Neural cell (in vitro differentiated cells): ENCODE data around the gene DNAJC11. TPM values are rescaled to one million over a fixed set of nuclear protein-coding genes. Genes with fewer than 3 reads are reported as not detected.

Experiments
- H2AFZ ChIP-seq: fragments of 200-600, 300-800 bp; sonication (generic), shearing (Covaris generic); 2 replicates; pipeline ENCODE4 v1.6.0; 2014; ENCODE audit warnings: low read depth, mild to moderate bottlenecking, antibody characterized with exemption, low read length, moderate library complexity
- H3F3A ChIP-seq: fragments of 200-600 bp; shearing (Covaris generic); 2 replicates; pipeline ENCODE4 v1.6.1; 2016; ENCODE audit warnings: mild to moderate bottlenecking, moderate library complexity, mixed read lengths, antibody characterized with exemption, low read length; ENCODE audit not compliant: insufficient read depth, poor library complexity, severe bottlenecking
- H3K27ac ChIP-seq: fragments of 200-600, 300-800 bp; sonication (generic), shearing (Covaris generic); 2 replicates; pipeline ENCODE4 v1.5.1; 2014; ENCODE audit warnings: mild to moderate bottlenecking, low read length, moderate library complexity
- H3K27me3 ChIP-seq: fragments of 300-800, 200-600 bp; sonication (generic), shearing (Covaris generic); 2 replicates; pipeline ENCODE4 v1.6.0; 2014; ENCODE audit warnings: mild to moderate bottlenecking, low read depth, low read length, moderate library complexity; ENCODE audit not compliant: insufficient read depth
- H3K36me3 ChIP-seq: fragments of 300-800, 200-600 bp; sonication (generic), shearing (Covaris generic); 2 replicates; pipeline ENCODE4 v1.5.1; 2014; ENCODE audit warnings: mild to moderate bottlenecking, antibody characterized with exemption, low read length, moderate library complexity; ENCODE audit not compliant: insufficient read depth
- H3K4me2 ChIP-seq: fragments of 300-800, 200-600 bp; sonication (generic), shearing (Covaris generic); 2 replicates; pipeline ENCODE4 v1.6.0; 2014; ENCODE audit warnings: mild to moderate bottlenecking, low read length
- H3K4me3 ChIP-seq: fragments of 300-800, 200-600 bp; sonication (generic), shearing (Covaris generic); 2 replicates; pipeline ENCODE4 v1.5.1; 2014; ENCODE audit warnings: mild to moderate bottlenecking, low read length, moderate library complexity
- H3K79me2 ChIP-seq: fragments of 200-600 bp; shearing (Covaris generic); replicated peaks from 2 replicates; pipeline ENCODE4 v1.6.0; 2014; ENCODE audit warnings: mild to moderate bottlenecking, low read length, moderate library complexity; ENCODE audit not compliant: insufficient read depth
- H3K9ac ChIP-seq: fragments of 300-800, 200-600 bp; sonication (generic), shearing (Covaris generic); 2 replicates; pipeline ENCODE4 v1.6.1; 2016; ENCODE audit warnings: mild to moderate bottlenecking, low read length, mixed read lengths
- H3K9me2 ChIP-seq: fragments of 200-600 bp; shearing (Covaris generic); 2 replicates; pipeline ENCODE4 v1.6.1; 2016; ENCODE audit warnings: mild to moderate bottlenecking, low read length, mixed read lengths; ENCODE audit not compliant: insufficient read depth
- H3K9me3 ChIP-seq: fragments of 200-600, 300-800 bp; sonication (generic), shearing (Covaris generic); 2 replicates; pipeline ENCODE4 v1.6.1; 2016; ENCODE audit warnings: mild to moderate bottlenecking, mixed run types, low read length, moderate library complexity, mixed read lengths
- H4K20me1 ChIP-seq: fragments of 200-600 bp; shearing (Covaris generic); 2 replicates; pipeline ENCODE4 v1.6.1; 2016; ENCODE audit warnings: mild to moderate bottlenecking, mixed run types; ENCODE audit not compliant: insufficient read depth
- EP300 ChIP-seq: fragments of 450-650 bp; conservative IDR thresholded peaks from 2 replicates; pipeline ENCODE4 v1.6.1; 2014; ENCODE audit warnings: antibody characterized with exemption, mild to moderate bottlenecking, moderate library complexity; ENCODE audit not compliant: poor library complexity, severe bottlenecking
- EZH2 ChIP-seq: fragments of 200-600, 300-800 bp; shearing (Covaris generic), sonication (generic); IDR thresholded peaks from 2 replicates; pipeline ENCODE4 v1.6.1; 2014; ENCODE audit warnings: antibody characterized with exemption, low read length, borderline replicate concordance, mild to moderate bottlenecking; ENCODE audit not compliant: insufficient read depth, poor library complexity, severe bottlenecking
- MXI1 ChIP-seq: fragments of 450-650 bp; conservative IDR thresholded peaks from 2 replicates; pipeline ENCODE4 v1.6.1; 2014; ENCODE audit warnings: antibody characterized with exemption, mild to moderate bottlenecking; ENCODE audit not compliant: poor library complexity, severe bottlenecking
- POLR2AphosphoS5 ChIP-seq: IDR thresholded peaks from 2 replicates; pipeline ENCODE4 v1.6.1; 2012
- RAD21 ChIP-seq: fragments of 450-650 bp; conservative IDR thresholded peaks from 2 replicates; pipeline ENCODE4 v1.6.1; 2014; ENCODE audit warnings: antibody characterized with exemption, mild to moderate bottlenecking, moderate library complexity
- SMC3 ChIP-seq: fragments of 450-650 bp; conservative IDR thresholded peaks from 2 replicates; pipeline ENCODE4 v1.6.1; 2014; ENCODE audit warnings: antibody characterized with exemption, mild to moderate bottlenecking, moderate library complexity; ENCODE audit not compliant: poor library complexity
- TAF1 ChIP-seq: IDR thresholded peaks from 2 replicates; pipeline ENCODE4 v1.6.1; 2012; ENCODE audit warnings: low read depth
- polyA plus RNA-seq: library from polyadenylated mRNA; depleted of rRNA; stranded (reverse); fragments of >200 nt; gene quantifications from 2 replicates; pipeline ENCODE4 v1.2.3, GENCODE V29; 2014
- TF ChIP-seq, protein P1 (sequence below): IDR thresholded peaks from 2 replicates; pipeline ENCODE4 v1.6.1; 2012; ENCODE audit warnings: borderline replicate concordance
- TF ChIP-seq, protein P2 (sequence below): fragments of 450-650 bp; IDR thresholded peaks from 2 replicates; pipeline ENCODE4 v1.5.1; 2014; ENCODE audit warnings: antibody characterized with exemption, mild to moderate bottlenecking, moderate library complexity; ENCODE audit not compliant: poor library complexity, severe bottlenecking

DNAJC11 gene
- polyA plus RNA-seq, 1 donor from 2014 or later: 28.6 TPM

DNA sequence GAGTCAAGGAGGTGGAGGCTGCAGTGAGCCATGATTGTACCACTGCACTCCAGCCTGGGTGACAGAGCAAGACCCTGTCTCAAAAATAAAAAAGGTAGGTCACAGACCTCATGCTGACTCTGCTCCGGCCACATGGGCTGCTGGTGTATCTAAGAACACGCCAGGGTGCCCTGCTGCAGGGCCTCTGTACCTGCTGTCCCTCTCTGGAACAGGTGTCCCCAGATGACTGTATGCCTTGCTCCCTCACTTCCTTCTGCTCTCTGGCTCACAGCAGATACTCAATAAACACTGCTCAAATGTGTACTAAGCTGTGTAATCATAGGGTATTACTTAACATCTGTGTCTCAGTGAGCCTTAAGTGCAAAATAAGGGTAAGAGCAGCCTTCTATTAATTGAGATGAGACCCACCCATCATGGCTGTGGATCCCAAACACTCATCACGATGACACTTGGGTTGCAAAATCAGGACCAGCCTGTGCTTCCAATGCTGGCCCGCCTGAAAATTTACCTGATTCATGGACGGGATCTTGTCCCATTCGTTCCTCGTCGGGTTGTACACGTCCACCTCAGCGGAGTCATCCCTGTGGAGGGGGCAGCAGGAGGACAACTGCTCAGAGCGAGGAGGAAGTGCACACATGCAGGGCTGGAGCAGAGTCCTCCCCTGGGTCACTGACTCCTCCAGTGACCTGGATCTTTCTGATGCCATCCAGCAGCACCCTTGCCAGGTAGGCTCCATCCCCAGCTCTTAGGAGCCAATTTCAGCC is 106.5 kb downstream of the DNAJC11 start:
- Histone ChIP-seq H3K36me3 (no peaks in the 10 kb centered on the region), H3K9me2 (no peaks in the 10 kb centered on the region), H3F3A (no peaks in the 10 kb centered on the region), H4K20me1 (no peaks in the 10 kb centered on the region), H3K9me3 (no peaks in the 10 kb centered on the region), H2AFZ (no peak overlapping the region), H3K4me3 (no peak overlapping the region), H3K79me2 (no peaks in the 10 kb centered on the region), H3K9ac (no peak overlapping the region), H3K27me3 (no peaks in the 10 kb centered on the region), H3K4me2 (no peak overlapping the region), H3K27ac (no peak overlapping the region)
- TF ChIP-seq EP300: no peak
- no peak for TF ChIP-seq SMC3
- TF ChIP-seq MXI1: no peak
- no peak for TF ChIP-seq TAF1
- no peak for TF ChIP-seq POLR2AphosphoS5
- TF ChIP-seq, protein P1, sequence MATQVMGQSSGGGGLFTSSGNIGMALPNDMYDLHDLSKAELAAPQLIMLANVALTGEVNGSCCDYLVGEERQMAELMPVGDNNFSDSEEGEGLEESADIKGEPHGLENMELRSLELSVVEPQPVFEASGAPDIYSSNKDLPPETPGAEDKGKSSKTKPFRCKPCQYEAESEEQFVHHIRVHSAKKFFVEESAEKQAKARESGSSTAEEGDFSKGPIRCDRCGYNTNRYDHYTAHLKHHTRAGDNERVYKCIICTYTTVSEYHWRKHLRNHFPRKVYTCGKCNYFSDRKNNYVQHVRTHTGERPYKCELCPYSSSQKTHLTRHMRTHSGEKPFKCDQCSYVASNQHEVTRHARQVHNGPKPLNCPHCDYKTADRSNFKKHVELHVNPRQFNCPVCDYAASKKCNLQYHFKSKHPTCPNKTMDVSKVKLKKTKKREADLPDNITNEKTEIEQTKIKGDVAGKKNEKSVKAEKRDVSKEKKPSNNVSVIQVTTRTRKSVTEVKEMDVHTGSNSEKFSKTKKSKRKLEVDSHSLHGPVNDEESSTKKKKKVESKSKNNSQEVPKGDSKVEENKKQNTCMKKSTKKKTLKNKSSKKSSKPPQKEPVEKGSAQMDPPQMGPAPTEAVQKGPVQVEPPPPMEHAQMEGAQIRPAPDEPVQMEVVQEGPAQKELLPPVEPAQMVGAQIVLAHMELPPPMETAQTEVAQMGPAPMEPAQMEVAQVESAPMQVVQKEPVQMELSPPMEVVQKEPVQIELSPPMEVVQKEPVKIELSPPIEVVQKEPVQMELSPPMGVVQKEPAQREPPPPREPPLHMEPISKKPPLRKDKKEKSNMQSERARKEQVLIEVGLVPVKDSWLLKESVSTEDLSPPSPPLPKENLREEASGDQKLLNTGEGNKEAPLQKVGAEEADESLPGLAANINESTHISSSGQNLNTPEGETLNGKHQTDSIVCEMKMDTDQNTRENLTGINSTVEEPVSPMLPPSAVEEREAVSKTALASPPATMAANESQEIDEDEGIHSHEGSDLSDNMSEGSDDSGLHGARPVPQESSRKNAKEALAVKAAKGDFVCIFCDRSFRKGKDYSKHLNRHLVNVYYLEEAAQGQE: no peak
- TF ChIP-seq EZH2: no peak
- no peak for TF ChIP-seq RAD21
- TF ChIP-seq, protein P2, sequence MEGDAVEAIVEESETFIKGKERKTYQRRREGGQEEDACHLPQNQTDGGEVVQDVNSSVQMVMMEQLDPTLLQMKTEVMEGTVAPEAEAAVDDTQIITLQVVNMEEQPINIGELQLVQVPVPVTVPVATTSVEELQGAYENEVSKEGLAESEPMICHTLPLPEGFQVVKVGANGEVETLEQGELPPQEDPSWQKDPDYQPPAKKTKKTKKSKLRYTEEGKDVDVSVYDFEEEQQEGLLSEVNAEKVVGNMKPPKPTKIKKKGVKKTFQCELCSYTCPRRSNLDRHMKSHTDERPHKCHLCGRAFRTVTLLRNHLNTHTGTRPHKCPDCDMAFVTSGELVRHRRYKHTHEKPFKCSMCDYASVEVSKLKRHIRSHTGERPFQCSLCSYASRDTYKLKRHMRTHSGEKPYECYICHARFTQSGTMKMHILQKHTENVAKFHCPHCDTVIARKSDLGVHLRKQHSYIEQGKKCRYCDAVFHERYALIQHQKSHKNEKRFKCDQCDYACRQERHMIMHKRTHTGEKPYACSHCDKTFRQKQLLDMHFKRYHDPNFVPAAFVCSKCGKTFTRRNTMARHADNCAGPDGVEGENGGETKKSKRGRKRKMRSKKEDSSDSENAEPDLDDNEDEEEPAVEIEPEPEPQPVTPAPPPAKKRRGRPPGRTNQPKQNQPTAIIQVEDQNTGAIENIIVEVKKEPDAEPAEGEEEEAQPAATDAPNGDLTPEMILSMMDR: no peak

DNA sequence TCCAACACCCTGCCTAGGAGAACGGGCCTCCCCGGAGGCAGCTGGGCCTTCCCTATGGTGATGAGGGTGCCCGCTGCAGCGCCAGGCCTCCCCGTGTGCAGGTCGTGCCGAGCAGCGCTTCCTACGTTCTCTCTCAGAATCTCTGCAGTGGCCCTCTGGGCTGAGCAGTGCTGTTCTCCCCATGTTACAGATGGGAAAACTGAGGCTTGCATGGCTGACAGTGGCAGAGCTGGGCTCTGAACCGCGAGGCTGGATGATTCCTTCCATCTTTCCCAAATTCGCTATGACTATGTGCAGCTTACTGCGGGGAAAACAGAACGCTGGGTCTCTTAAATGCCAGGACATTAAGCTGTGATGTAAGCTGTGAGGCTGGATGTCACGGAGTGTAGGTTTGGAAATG is 107.8 kb downstream of the DNAJC11 start:
- Histone ChIP-seq H3K27me3 (no peaks in the 10 kb centered on the region), H3K36me3 (no peaks in the 10 kb centered on the region), H3K4me2 (no peak overlapping the region), H2AFZ (no peak overlapping the region), H3K9ac (no peak overlapping the region), H3K4me3 (no peak overlapping the region), H4K20me1 (no peaks in the 10 kb centered on the region), H3K27ac (no peak overlapping the region), H3F3A (no peaks in the 10 kb centered on the region), H3K79me2 (no peaks in the 10 kb centered on the region), H3K9me3 (no peaks in the 10 kb centered on the region), H3K9me2 (no peaks in the 10 kb centered on the region)
- TF ChIP-seq EP300: no peak
